Stimulated activated naive CD4-positive, alpha-beta T cell treated with Interleukin-2 at 50 U/mL for 16 hours (primary cell): Measurements from ENCODE around the gene KLK3.

Experiments used
- DNase-seq: peaks from one replicate; lab custom pipeline; 2025; lab: John Stamatoyannopoulos, UW

The KLK3 gene

DNA sequence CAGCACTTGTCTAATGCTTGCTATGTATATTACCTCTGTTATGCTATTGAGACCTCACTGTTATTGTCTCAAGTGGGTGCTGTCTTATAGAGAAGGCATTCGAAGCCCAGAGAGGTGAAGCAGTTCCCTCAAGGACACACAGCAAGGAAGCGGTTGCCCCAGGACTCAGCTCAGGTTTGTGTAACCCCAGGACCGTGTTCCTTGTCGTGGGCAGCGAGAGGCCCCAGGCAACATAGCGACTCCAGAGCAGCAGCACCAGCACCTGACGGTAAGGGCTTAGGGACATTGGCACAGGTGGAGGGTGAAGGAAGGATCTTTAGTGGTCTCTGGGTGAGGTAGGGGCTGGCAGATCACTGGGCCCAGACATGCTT, 23.7 kb upstream of the KLK3 start:
- DNase-seq = no peak

DNA sequence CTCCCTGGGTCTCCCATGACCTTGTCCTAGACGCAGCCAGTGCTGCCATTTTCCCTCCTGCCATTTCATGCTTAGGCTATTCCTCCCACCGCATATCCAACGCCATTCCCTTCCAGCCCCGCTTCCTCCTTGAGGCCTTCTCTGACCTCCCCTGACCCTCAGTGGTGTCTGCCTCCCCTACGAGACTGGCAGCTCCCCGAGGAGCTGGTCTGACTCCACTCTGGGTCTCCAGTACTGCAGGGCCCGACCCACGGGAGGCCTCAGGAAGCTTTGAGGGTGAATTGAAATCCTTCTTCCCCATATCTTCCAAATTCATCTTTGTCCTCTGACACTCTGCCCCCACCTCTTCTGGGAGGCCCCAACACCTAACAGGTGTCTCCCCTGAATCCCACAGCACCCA, 22.0 kb upstream of the KLK3 start:
- no peak for DNase-seq

DNA sequence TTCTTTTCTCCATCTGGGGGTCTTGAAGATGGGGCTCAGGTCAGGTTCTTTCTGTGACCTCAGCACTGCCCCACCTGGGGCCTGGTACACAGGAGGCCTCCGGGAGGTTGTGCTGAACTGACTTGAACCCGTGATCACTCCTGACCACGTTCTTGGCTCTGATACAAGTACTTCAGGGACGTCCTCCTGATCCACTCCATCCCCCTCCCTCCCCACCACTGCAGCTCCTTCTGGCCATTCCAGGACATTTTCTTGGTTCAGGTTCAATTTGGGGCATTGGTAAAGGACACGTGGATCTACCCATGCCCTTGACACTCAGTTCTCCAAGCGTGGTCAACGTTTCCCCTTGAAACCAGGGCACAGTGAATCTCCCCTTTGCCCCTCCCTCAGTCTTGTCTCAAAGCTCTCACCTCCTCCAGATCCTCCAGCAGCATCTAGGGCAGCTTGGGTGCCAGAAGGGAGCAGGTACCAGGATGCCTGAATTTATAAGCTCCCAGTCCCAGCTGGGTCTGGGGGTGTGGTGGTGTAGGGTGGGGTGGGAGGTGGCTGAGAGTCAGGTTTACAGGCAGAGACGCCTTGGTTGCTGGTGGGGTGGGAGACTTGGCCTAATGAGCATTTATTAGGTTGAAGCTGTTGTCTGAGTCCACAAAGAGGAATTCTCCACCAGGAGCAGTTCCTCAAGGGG, 21.5 kb upstream of the KLK3 start, which contains the start of gene KLK15:
TSS of gene KLK15 (minus strand) at position 458 of the 685 bp plus-strand sequence. CDS start 2,082 bp downstream, outside the sequence.
- no peak for DNase-seq

DNA sequence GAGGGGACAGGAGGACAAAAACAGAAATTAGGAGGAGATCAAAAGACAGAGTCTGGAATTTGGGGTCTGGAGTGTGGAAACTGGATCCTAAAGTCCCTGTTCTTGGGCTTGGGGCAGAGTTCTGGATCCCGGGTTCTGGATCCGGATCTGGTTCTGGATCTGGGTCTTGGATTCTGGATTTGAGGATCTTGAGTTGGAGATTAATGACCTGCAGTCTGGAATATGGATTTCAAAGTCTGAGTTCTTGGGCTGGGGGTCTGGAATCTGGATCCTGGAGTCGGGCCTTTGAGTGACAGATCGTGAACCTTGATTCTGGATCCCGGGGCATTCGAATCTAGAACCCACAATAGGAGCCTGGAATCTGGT, 20.9 kb upstream of the KLK3 start:
- no peak for DNase-seq

DNA sequence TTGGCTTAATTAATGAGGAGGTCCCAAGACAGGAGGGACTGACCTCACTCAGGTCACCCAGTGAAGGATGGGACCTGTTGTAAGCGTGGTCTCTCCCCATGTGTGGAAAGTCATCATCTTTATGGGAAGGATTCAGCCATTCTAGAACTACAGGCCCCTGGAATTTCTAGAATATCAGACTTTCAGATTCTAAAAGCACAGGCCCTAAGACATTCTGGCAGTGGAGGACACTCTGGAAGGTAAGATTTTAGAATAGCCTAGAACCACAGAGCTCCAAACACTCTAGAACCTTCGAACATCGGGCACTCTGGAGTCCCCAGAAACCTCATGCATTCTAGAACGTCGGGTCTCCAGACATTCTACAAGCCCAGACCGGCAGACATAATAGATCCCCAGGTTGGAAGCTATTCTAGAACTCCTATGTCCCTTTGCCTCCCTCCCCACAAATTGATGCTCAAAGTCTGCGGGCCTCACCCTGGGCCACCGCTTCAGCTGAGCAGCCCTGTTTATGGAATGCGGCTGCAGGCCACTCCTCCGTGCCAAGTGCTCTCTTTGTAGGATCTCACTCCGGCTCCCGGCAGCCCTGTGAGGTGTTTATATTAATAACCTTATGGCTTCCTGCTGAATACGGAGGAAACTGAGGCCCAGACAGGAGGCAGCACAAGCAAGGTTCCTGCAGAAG, 19.5 kb upstream of the KLK3 start:
- no peak for DNase-seq

DNA sequence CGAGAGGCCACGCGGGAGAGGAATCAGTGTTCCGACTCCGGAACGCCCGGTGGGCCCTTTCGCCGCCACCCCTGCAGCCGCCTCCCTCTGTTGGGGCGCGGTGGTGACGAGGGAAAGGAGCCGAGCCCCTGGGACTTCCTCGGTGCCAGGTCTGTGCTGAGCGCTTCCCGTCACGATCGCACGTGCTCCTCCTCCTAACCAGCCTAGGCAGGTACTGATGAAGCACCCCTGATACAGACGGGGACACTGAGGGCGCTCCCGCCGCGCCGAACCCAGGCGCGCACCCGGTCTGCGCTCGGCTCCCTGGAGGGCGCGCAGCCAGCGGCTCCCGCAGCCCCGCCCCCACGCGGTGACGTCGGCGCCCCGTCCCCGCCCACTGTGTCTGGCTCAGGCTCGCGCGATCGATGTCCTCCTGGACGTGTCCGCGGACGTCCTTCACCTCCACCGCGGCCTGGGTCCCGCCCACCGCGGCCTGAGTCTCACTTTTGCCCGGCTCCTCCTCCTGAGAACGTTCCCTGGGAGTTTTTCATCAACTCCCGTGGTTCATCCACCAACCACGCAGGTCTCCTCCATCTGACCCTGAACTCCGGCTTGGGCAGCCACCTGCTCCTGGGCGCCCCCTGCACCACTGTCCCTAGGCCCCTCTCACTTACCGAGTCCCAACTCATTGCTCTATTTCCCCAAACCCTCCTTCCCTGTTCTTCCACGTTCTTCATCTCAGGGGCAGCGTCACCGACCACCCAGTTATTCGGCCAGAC, 18.8 kb upstream of the KLK3 start:
- DNase-seq = peak; percentile 61

DNA sequence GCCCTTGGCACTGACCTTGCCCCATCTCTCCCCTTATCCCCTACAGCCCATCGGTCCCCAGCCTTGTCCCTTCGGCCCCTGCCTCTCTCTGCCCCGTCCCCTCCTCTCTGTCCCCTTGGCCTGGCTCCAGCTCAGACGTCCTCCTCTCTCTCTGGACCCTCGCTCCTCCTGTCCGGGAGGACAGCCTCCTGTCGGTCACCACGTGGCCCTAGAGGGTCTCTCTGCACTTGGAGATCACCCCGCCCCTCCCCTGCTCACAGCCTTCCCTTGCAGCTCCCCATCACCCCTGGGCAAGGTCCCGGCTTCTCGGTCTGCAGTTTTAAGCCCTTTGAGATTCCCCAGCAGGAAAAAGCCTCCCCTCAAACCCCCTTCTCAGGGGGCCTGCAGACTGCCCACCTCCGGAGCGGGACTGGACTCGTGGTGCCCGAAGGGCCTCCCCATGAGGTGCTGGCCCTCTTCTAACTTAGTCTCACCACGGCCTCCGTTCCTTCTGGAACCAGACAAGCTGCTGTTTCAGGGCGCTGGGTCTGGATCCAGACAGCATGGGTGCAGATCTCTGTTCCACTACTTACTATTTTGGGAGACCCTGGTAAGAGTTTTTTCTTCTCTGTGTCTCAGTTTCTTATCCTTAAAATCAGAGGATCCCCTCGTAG, 18.0 kb upstream of the KLK3 start:
- DNase-seq = no peak

DNA sequence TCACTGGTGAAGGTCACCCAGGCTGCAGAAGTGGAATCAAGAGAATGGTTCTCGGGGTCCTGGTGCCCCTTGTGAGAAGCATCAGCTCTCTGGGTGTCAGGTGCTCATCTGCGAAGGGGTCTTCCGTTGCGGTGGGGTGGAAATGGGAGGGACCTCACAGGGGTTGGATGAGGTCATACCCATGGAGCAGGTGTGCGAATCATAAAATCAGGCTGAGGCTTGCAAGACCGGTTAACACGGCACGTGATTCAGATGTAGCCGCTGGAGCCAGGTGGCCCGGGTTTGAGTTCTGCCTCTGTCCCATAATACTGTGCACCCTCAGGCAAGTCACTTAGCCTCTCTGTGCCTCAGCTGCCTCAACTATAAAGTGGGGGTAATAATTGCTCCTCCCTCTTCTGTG, 17.4 kb upstream of the KLK3 start:
- no peak for DNase-seq

DNA sequence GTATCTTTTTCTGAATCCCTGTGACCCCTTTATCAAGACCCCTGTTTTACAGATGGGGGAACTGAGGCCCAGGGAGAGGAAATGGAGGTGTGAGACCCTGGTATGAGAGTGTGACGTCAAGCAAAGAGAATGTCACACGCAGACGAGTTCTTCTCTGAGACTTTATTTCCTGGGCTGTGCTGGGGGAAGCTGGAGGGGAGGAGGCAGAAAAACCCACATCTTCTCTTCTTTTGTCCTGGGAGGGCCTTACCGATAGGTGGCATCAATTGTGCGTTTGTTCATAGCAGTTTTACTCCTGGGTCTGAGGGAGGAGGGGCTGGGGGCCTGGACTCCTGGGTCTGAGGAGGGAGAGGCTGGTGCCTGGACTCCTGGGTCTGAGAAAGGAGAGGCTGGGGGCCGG, 16.5 kb upstream of the KLK3 start:
- DNase-seq = no peak

DNA sequence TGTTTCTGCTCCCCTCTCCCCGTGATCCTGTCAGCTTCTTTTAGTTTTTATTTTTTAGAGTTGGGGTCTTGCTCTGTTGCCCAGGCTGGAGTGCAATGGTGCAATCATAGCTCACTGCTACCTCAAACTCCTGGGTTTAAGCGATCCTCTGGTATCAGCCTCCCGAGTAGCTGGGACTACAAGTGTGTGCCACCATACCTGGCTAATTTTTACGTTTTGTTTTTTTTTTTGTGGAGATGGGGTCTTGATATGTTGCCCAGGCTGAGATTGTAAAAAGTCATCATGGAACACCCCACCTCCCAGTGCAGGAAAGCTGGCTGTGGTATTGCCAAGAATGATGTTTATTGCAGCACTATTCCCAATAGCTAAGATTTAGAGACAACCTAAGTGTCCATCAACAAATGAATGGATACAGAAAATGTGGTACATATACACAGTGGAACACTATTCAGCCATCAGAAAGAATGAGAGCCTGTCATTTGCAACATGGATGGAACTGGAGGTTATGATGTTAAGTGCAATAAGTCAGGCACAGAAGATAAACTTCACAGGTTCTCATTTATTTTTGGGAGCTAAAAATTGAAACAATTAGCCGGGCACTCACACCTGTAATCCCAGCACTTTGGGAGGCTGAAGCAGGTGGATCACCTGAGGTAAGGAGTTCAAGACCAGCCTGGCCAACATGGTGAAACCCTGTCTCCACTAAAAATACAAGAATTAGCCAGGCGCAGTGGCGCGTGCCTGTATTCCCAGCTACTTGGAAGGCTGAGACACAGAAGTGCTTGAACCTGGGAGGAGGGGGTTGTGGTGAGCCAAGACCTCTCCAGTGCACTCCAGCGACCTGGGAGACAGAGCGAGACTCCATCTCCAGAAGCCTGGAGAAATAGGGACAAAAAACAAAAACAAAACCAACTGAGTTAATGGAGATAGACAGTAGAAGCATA, 14.7 kb upstream of the KLK3 start:
- DNase-seq = no peak

DNA sequence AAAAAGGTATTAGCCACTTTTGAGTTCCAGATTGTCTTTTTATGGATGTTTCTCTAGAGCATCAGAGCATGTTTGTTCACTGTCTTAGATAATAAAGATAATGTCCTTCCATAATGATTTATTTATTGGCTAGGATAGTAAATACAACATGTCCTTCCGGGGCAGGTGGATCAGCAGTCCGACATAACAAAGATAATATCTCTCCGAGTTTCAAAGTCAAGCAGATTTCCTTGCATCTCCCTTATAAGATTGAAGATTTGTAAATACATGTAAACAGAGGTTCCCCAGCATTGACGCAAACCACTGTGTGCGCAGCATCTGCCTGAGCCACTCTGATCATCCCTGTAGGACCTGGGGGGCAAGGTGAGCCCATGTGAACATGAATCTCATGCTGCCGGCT, 12.6 kb upstream of the KLK3 start:
- DNase-seq = no peak

DNA sequence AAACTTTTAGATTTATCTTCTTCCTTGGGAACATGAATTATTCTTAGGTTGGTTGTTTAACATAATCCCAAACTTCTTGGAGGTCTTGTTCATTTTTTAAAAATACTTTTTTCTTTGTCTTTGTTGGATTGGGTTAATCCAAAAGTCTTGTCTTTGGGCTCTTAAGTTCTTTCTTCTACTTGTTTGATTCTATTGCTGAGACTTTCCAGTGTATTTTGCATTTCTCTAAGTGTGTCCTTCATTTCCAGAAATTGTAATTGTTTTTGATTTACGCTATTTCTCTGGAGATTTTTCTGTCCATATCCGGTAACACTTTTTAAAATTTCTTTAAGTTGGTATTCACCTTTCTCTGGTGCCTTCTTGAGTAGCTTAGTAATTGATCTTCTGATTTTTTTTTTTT, 11.5 kb upstream of the KLK3 start:
- DNase-seq = no peak

DNA sequence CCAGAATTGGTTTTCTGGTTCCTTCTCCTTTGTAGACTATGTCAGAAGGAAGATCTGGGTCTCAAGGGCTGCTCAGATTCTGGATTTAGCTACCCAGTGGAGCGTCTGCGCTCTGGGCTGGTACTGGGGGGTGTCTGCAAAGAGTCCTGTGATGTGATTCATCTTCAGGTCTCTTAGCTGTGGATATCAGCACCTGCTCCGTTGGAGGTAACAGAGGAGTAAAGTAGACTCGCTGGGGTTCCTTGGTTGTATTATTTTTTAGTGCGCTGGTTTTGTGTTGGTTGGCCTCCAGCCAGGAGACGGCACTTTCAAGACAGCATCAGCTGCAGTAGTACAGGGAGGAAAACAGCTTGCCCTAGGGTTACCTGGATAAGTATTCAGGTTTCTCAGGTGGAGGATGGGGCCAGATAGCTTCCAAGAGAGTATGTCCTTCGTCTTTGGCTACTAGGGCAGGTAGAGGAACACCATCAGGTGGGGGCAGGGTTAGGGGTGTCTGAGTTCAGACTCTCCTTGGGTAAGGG, 11.0 kb upstream of the KLK3 start:
- DNase-seq = no peak

DNA sequence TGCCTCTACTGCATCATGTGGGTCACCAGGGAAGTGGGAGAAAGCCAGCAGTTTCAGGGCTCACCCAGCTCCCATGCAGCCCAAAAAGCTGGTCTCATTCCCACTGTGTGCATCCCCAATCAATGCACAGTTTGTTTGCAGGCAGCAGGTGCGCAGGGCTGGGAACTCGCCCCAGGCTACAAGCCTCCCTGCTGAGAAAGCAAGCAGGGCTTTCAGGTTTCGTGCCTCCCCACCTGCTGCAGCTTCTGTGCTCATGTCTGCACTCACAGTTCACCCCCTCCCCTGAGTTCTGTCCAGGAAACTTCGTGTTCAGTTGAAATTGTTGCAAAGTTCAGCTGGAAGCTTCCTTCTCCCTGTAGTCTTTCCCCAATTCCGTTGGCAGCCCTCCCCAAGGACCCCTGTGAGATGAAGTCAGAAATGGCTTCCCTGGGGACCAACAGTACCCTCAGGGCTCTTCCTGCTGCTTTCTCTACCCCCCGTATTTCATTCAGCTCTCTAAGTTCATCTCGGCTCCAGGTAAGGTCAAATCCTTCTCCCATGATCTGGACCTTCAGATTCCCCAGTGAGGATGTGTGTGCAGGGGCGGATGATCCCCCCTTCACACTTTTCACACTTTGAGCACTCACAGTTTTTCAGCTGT, 10.3 kb upstream of the KLK3 start:
- no peak for DNase-seq

DNA sequence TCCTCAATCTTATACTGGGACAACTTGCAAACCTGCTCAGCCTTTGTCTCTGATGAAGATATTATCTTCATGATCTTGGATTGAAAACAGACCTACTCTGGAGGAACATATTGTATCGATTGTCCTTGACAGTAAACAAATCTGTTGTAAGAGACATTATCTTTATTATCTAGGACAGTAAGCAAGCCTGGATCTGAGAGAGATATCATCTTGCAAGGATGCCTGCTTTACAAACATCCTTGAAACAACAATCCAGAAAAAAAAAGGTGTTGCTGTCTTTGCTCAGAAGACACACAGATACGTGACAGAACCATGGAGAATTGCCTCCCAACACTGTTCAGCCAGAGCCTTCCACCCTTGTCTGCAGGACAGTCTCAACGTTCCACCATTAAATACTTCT, 4.0 kb upstream of the KLK3 start:
- no peak for DNase-seq

DNA sequence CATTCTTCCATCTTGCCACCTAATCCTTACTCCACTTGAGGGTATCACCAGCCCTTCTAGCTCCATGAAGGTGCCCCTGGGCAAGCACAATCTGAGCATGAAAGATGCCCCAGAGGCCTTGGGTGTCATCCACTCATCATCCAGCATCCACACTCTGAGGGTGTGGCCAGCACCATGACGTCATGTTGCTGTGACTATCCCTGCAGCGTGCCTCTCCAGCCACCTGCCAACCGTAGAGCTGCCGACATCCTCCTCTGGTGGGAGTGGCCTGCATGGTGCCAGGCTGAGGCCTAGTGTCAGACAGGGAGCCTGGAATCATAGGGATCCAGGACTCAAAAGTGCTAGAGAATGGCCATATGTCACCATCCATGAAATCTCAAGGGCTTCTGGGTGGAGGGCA, 3.1 kb upstream of the KLK3 start:
- no peak for DNase-seq

DNA sequence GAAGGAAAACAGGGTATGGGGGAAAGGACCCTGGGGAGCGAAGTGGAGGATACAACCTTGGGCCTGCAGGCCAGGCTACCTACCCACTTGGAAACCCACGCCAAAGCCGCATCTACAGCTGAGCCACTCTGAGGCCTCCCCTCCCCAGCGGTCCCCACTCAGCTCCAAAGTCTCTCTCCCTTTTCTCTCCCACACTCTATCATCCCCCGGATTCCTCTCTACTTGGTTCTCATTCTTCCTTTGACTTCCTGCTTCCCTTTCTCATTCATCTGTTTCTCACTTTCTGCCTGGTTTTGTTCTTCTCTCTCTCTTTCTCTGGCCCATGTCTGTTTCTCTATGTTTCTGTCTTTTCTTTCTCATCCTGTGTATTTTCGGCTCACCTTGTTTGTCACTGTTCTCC, 2.7 kb downstream of the KLK3 start:
- no peak for DNase-seq

DNA sequence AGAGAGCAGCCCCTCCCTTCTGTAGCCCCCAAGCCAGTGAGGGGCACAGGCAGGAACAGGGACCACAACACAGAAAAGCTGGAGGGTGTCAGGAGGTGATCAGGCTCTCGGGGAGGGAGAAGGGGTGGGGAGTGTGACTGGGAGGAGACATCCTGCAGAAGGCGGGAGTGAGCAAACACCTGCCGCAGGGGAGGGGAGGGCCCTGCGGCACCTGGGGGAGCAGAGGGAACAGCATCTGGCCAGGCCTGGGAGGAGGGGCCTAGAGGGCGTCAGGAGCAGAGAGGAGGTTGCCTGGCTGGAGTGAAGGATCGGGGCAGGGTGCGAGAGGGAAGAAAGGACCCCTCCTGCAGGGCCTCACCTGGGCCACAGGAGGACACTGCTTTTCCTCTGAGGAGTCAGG, 4.2 kb downstream of the KLK3 start:
- no peak for DNase-seq

DNA sequence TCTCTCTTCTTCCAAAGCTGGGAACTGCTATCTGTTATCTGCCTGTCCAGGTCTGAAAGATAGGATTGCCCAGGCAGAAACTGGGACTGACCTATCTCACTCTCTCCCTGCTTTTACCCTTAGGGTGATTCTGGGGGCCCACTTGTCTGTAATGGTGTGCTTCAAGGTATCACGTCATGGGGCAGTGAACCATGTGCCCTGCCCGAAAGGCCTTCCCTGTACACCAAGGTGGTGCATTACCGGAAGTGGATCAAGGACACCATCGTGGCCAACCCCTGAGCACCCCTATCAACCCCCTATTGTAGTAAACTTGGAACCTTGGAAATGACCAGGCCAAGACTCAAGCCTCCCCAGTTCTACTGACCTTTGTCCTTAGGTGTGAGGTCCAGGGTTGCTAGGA, 5.1 kb downstream of the KLK3 start:
- DNase-seq = no peak

DNA sequence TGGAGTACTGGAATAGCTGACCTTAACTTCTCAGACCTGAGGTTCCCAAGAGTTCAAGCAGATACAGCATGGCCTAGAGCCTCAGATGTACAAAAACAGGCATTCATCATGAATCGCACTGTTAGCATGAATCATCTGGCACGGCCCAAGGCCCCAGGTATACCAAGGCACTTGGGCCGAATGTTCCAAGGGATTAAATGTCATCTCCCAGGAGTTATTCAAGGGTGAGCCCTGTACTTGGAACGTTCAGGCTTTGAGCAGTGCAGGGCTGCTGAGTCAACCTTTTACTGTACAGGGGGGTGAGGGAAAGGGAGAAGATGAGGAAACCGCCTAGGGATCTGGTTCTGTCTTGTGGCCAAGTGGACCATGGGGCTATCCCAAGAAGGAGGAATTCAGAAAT, 6.3 kb downstream of the KLK3 start:
- DNase-seq = no peak
